Measurements from ENCODE around the gene ZSWIM6.

The ZSWIM6 gene

GRCh38 chr5:61477788-61478187 is 145.7 kb downstream of the ZSWIM6 start:
- H3K4me3 ChIP-seq (ENCODE audit: low read depth, low read length) = no peak overlapping the region
- in situ Hi-C loops (cut with HindIII; ENCODE audit: low sequenced_read_pairs) = no loop called here
- DNase-seq (ENCODE audit: low read depth, low spot score) = no peak
- no peak for TF ChIP-seq CTCF (IDR thresholded peaks at IDR 0.05; ENCODE audit: low read depth, low read length)

GRCh38 chr5:61479850-61480614 is 148.0 kb downstream of the ZSWIM6 start:
- DNase-seq (ENCODE audit: low read depth, low spot score) = no peak
- H3K4me3 ChIP-seq (ENCODE audit: low read depth, low read length) = no peak overlapping the region
- in situ Hi-C loops (cut with HindIII; ENCODE audit: low sequenced_read_pairs) = no loop called here
- no peak for TF ChIP-seq CTCF (IDR thresholded peaks at IDR 0.05; ENCODE audit: low read depth, low read length)

- in situ Hi-C loops (cut with HindIII; ENCODE audit: low sequenced_read_pairs) = no loop called here
- TF ChIP-seq CTCF (IDR thresholded peaks at IDR 0.05; ENCODE audit: low read depth, low read length) = no peak
- DNase-seq (ENCODE audit: low read depth, low spot score) = no peak
Observed at GRCh38 chr5:61482980-61483379, 150.9 kb downstream of the ZSWIM6 start.

GRCh38 chr5:61486476-61486875 is 154.4 kb downstream of the ZSWIM6 start:
- no peak for TF ChIP-seq CTCF (IDR thresholded peaks at IDR 0.05; ENCODE audit: low read depth, low read length)
- H3K4me3 ChIP-seq (ENCODE audit: low read depth, low read length) = no peak overlapping the region
- in situ Hi-C loops (cut with HindIII; ENCODE audit: low sequenced_read_pairs) = no loop called here
- no peak for DNase-seq (ENCODE audit: low read depth, low spot score)

More at GRCh38 chr5:61482980-61483379, 150.9 kb downstream of the ZSWIM6 start:
- H3K4me3 ChIP-seq (ENCODE audit: low read depth, low read length) = no peak overlapping the region

GRCh38 chr5:61489574-61489973 is 157.5 kb downstream of the ZSWIM6 start:
- in situ Hi-C loops (cut with HindIII; ENCODE audit: low sequenced_read_pairs) = no loop called here
- no peak overlapping the region for H3K4me3 ChIP-seq (ENCODE audit: low read depth, low read length)
- TF ChIP-seq CTCF (IDR thresholded peaks at IDR 0.05; ENCODE audit: low read depth, low read length) = no peak
- no peak for DNase-seq (ENCODE audit: low read depth, low spot score)

GRCh38 chr5:61491861-61492260 is 159.8 kb downstream of the ZSWIM6 start:
- in situ Hi-C loops (cut with HindIII; ENCODE audit: low sequenced_read_pairs) = no loop called here
- H3K4me3 ChIP-seq (ENCODE audit: low read depth, low read length) = no peak overlapping the region
- DNase-seq (ENCODE audit: low read depth, low spot score) = no peak
- no peak for TF ChIP-seq CTCF (IDR thresholded peaks at IDR 0.05; ENCODE audit: low read depth, low read length)
